Measurements from ENCODE around the gene PCDHGB5.

- TF ChIP-seq, protein P1, sequence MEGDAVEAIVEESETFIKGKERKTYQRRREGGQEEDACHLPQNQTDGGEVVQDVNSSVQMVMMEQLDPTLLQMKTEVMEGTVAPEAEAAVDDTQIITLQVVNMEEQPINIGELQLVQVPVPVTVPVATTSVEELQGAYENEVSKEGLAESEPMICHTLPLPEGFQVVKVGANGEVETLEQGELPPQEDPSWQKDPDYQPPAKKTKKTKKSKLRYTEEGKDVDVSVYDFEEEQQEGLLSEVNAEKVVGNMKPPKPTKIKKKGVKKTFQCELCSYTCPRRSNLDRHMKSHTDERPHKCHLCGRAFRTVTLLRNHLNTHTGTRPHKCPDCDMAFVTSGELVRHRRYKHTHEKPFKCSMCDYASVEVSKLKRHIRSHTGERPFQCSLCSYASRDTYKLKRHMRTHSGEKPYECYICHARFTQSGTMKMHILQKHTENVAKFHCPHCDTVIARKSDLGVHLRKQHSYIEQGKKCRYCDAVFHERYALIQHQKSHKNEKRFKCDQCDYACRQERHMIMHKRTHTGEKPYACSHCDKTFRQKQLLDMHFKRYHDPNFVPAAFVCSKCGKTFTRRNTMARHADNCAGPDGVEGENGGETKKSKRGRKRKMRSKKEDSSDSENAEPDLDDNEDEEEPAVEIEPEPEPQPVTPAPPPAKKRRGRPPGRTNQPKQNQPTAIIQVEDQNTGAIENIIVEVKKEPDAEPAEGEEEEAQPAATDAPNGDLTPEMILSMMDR (IDR thresholded peaks at IDR 0.05): no peak
- TF ChIP-seq EP300 (IDR thresholded peaks at IDR 0.05): no peak
These were observed 9.1 kb upstream of the PCDHGB5 start for GRCh38 chr5:141388661-141389060.

Data from tibial nerve (tissue), 4 donors.